B cell (primary cell): Measurements from ENCODE around the gene HECTD1. TPM values are rescaled to one million over a fixed set of nuclear protein-coding genes. Genes with fewer than 3 reads are reported as not detected.
"Not testable (repeated sequence)": the region's sequence is repeated elsewhere in the genome, so short reads cannot be mapped to it uniquely, and the experiment has no call there.

Source experiments
- ATAC-seq: fragments of 200-7000 bp; cut with Tn5 transposase; one replicate; pipeline ENCODE4 v1.10.0; 2021; ENCODE audit warnings: low read depth, mild to moderate bottlenecking, moderate number of reproducible peaks, moderate library complexity
- CTCF ChIA-PET: fragments of 350-600 bp; sonication (Branson Sonifier 250); formaldehyde crosslinking; loops from one replicate; lab custom pipeline; 2021; ENCODE audit warnings: antibody characterized with exemption, inconsistent platforms; lab: Charles Lee
- POLR2A ChIA-PET: fragments of 350-600 bp; sonication (Branson Sonifier 250); formaldehyde crosslinking; loops from one replicate; lab custom pipeline; 2021; ENCODE audit warnings: antibody characterized with exemption; lab: Charles Lee
- DNase-seq: peaks from one replicate; pipeline ENCODE4 v3.0.0; 2013
- H2AFZ ChIP-seq: 2 replicates; pipeline ENCODE4 v1.6.1; 2012; ENCODE audit warnings: mild to moderate bottlenecking, low read depth, low read length; ENCODE audit not compliant: insufficient read depth, poor library complexity, severe bottlenecking
- H3K27ac ChIP-seq, 2 donors: 1 replicate in 1 of 2; 2 replicates in 1 of 2; pipeline ENCODE4 v1.5.1; 2012 to 2013; ENCODE audit warnings: low read length in 2 of 2, mild to moderate bottlenecking in 2 of 2, moderate library complexity in 1 of 2
- H3K27me3 ChIP-seq, 4 experiments: fragments of 200-600 bp in 1 of 4; sonication (generic) in 1 of 4; replicated peaks in 1 of 4; 1 replicate in 2 of 4; 2 replicates in 2 of 4; pipeline versions ENCODE4 v1.6.1 to v1.7.0; 2013 to 2016; ENCODE audit warnings: low read length in 3 of 4, mild to moderate bottlenecking in 2 of 4, mixed read lengths in 1 of 4, moderate library complexity in 1 of 4; ENCODE audit not compliant: insufficient read depth in 4 of 4, control insufficient read depth in 3 of 4; ENCODE audit errors: control extremely low read depth in 1 of 4
- H3K36me3 ChIP-seq, 2 experiments: replicated peaks in 1 of 2; 1 replicate in 1 of 2; 2 replicates in 1 of 2; pipeline versions ENCODE4 v1.6.1 to v1.7.1; 2013; ENCODE audit warnings: low read length in 1 of 2; ENCODE audit not compliant: insufficient read depth in 2 of 2, control insufficient read depth in 1 of 2; ENCODE audit errors: control extremely low read depth in 1 of 2, extremely low read depth in 1 of 2
- H3K4me1 ChIP-seq, 2 donors: fragments of 200-600 bp in 1 of 2; sonication (generic) in 1 of 2; 1 replicate in 1 of 2; 2 replicates in 1 of 2; pipeline versions ENCODE4 v1.5.1 to v1.6.1; 2013 to 2017; ENCODE audit warnings: low read length in 2 of 2; ENCODE audit not compliant: control insufficient read depth in 2 of 2, insufficient read depth in 2 of 2
- H3K4me2 ChIP-seq: replicated peaks from 2 replicates; pipeline ENCODE3; 2012; ENCODE audit warnings: mild to moderate bottlenecking, low read depth, low read length; ENCODE audit not compliant: poor library complexity, severe bottlenecking
- H3K4me3 ChIP-seq, 5 experiments: fragments of 200-600 bp in 1 of 5; sonication (generic) in 1 of 5; 1 replicate in 3 of 5; 2 replicates in 2 of 5; pipeline versions ENCODE4 v1.5.1 to v1.7.0; 2011 to 2016; ENCODE audit warnings: low read length in 4 of 5, mild to moderate bottlenecking in 4 of 5, low read depth in 2 of 5, control low read depth in 1 of 5, moderate library complexity in 1 of 5; ENCODE audit not compliant: insufficient read depth in 1 of 5; ENCODE audit errors: control extremely low read depth in 1 of 5, extremely low read depth in 1 of 5
- H3K79me2 ChIP-seq: fragments of 200-600 bp; sonication (generic); one replicate; pipeline ENCODE4 v1.6.0; 2016; ENCODE audit warnings: low read length; ENCODE audit not compliant: control insufficient read depth, insufficient read depth
- H3K9ac ChIP-seq: fragments of 200-600 bp; sonication (generic); 2 replicates; pipeline ENCODE4 v1.6.1; 2017; ENCODE audit warnings: mild to moderate bottlenecking, low read length, moderate library complexity
- H3K9me3 ChIP-seq, 3 donors: one replicate each; pipeline versions ENCODE4 v1.6.1 to v1.7.1; 2013; ENCODE audit warnings: low read length in 2 of 3; ENCODE audit not compliant: control insufficient read depth in 2 of 3, insufficient read depth in 1 of 3; ENCODE audit errors: control extremely low read depth in 1 of 3
- H4K20me1 ChIP-seq: 2 replicates; pipeline ENCODE4 v1.6.0; 2012; ENCODE audit warnings: mild to moderate bottlenecking, low read length; ENCODE audit not compliant: insufficient read depth, control insufficient read depth, poor library complexity, severe bottlenecking
- H3K27ac Mint-ChIP-seq: one replicate; pipeline ENCODE4 v1.8.0; 2021; ENCODE audit warnings: mixed read lengths
- H3K27me3 Mint-ChIP-seq: one replicate; pipeline ENCODE4 v1.8.0; 2021; ENCODE audit warnings: mixed read lengths
- H3K4me1 Mint-ChIP-seq: one replicate; pipeline ENCODE4 v1.8.0; 2021; ENCODE audit warnings: mixed read lengths
- H3K4me3 Mint-ChIP-seq: one replicate; pipeline ENCODE4 v1.8.0; 2021; ENCODE audit warnings: mixed read lengths
- H3K9me3 Mint-ChIP-seq: one replicate; pipeline ENCODE4 v1.8.0; 2022; ENCODE audit warnings: mixed read lengths; ENCODE audit not compliant: insufficient read depth
- CTCF ChIP-seq: fragments of 200-600 bp; IDR thresholded peaks from one replicate; pipeline ENCODE4 v1.8.0; 2022; ENCODE audit warnings: antibody characterized with exemption, mild to moderate bottlenecking
- EZH2 ChIP-seq: IDR thresholded peaks from 2 replicates; pipeline ENCODE4 v1.6.1; 2012; ENCODE audit warnings: borderline replicate concordance, low read depth, mild to moderate bottlenecking, moderate library complexity, low read length; ENCODE audit not compliant: insufficient read depth, poor library complexity, severe bottlenecking
- WGBS: methylation state at CpG from one replicate; pipeline ENCODE4 v1.1.5; 2013; ENCODE audit warnings: missing lambda C conversion rate; ENCODE audit not compliant: insufficient coverage; 5-methylcytosine and 5-hydroxymethylcytosine counted together
- intact Hi-C: fragments of 100-400 bp; cut with micrococcal nuclease; formaldehyde crosslinking; loops from one replicate; pipeline ENCODE4 v1.10.0; 2022
- polyA plus RNA-seq: library from polyadenylated mRNA; depleted of rRNA; stranded (reverse); fragments of >200 nt; gene quantifications from 2 replicates; pipeline ENCODE4 v1.2.3, GENCODE V29; 2012
- total RNA-seq, 2 donors: library from RNA; stranded (reverse); fragments of 120-200 nt in 1 of 2; gene quantifications; 1 replicate in 1 of 2; 2 replicates in 1 of 2; pipeline versions ENCODE4 v1.2.3 to v1.2.4, GENCODE V29; 2013 to 2022

HECTD1 gene
- total and polyA plus RNA-seq, 2 donors (not counting 1 experiment from before 2014, with no cell fraction given), result 63.1 to 184 TPM

- peaks cover 48% of the 10 kb centered on the region for H3K4me1 Mint-ChIP-seq
- Histone ChIP-seq H3K79me2 (peaks cover 67% of the 10 kb centered on the region), H3K9ac (peak overlapping the region; percentile 91), H3K9me3 (no peaks in the 10 kb centered on the region), H4K20me1 (peaks cover 11% of the 10 kb centered on the region), H3K4me2 (peak overlapping the region; percentile 89), H3K4me1 (peaks cover 21 to 30% of the 10 kb centered on the region in 2 donors), H3K27me3 (no peaks in the 10 kb centered on the region), H2AFZ (no peak overlapping the region), H3K36me3 (peaks cover 6 to 12% of the 10 kb centered on the region in 2 experiments), H3K4me3 (peak overlapping the region in 1 of 5 experiments; percentile 75), H3K27ac (peak overlapping the region in 1 of 2 donors; percentile 97)
- no peaks in the 10 kb centered on the region for H3K27me3 Mint-ChIP-seq
- 43% methylated on average over 1 of the region's 3 CpGs for WGBS
- ChIA-PET CTCF (no interaction called here), POLR2A (no interaction called here)
- H3K4me3 Mint-ChIP-seq, result peak overlapping the region; percentile 99
- H3K9me3 Mint-ChIP-seq, result no peaks in the 10 kb centered on the region
- TF ChIP-seq EZH2, result no peak
- no peak for TF ChIP-seq CTCF
- H3K27ac Mint-ChIP-seq, result peak overlapping the region; percentile 7
- ATAC-seq (no peak), DNase-seq (no peak)
- intact Hi-C loops, result loop anchor here (5.0 kb wide), 2 partner anchors 223 to 997 kb away; partner anchors contain the start of genes RNU6-7 and RNU6-8
These were observed 2.7 kb downstream of the HECTD1 start for GRCh38 chr14:31204593-31205534.

DNA sequence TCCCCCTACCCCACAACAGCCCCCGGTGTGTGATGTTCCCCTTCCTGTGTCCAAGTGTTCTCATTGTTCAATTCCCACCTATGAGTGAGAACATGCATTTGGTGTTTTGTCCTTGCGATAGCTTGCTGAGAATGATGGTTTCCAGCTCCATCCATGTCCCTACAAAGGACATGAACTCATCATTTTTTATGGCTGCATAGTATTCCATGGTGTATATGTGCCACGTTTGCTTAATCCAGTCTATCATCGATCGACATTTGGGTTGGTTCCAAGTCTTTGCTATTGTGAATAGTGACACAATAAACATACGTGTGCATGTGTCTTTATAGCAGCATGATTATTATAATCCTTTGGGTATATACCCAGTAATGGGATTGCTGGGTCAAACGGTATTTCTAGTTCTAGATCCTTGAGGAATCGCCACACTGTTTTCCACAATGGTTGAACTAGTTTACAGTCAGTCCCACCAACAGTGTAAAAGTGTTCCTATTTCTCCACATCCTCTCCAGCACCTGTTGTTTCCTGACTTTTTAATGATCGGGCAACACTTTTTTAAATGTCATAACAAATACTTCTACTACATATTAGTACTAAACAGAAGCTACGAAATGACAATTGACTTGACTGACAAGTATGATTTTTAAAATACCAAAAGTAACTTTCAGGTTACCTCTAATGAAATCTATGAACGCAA, 3.5 kb downstream of the HECTD1 start:
- Histone ChIP-seq H3K4me1 (peaks cover 18 to 30% of the 10 kb centered on the region in 2 donors), H3K36me3 (peaks cover 6 to 12% of the 10 kb centered on the region in 2 experiments), H4K20me1 (peaks cover 16% of the 10 kb centered on the region), H3K79me2 (peaks cover 75% of the 10 kb centered on the region)
- WGBS, result 95% methylated on average over 4 of the region's 11 CpGs
- H3K4me3 ChIP-seq, ATAC-seq, H2AFZ ChIP-seq, H3K9ac ChIP-seq, H3K27me3 ChIP-seq, POLR2A ChIA-PET, H3K4me3 Mint-ChIP-seq, H3K27me3 Mint-ChIP-seq, DNase-seq, CTCF ChIA-PET, H3K9me3 ChIP-seq, intact Hi-C loops, H3K27ac ChIP-seq, H3K4me2 ChIP-seq, H3K9me3 Mint-ChIP-seq: not testable (repeated sequence)
- H3K27ac Mint-ChIP-seq, result peak overlapping the region; percentile 26
- peaks cover 49% of the 10 kb centered on the region for H3K4me1 Mint-ChIP-seq
